Islet of Langerhans (tissue), 1 donor: ENCODE results near the gene MPHOSPH10.
"Not testable (repeated sequence)": the region's sequence is repeated elsewhere in the genome, so short reads cannot be mapped to it uniquely, and the experiment has no call there.

Experiments
- FAIRE-seq: peaks from one replicate; lab custom pipeline; 2011; peaks lifted over from hg19 to GRCh38; lab: Jason Lieb, UNC

The MPHOSPH10 gene, protein sequence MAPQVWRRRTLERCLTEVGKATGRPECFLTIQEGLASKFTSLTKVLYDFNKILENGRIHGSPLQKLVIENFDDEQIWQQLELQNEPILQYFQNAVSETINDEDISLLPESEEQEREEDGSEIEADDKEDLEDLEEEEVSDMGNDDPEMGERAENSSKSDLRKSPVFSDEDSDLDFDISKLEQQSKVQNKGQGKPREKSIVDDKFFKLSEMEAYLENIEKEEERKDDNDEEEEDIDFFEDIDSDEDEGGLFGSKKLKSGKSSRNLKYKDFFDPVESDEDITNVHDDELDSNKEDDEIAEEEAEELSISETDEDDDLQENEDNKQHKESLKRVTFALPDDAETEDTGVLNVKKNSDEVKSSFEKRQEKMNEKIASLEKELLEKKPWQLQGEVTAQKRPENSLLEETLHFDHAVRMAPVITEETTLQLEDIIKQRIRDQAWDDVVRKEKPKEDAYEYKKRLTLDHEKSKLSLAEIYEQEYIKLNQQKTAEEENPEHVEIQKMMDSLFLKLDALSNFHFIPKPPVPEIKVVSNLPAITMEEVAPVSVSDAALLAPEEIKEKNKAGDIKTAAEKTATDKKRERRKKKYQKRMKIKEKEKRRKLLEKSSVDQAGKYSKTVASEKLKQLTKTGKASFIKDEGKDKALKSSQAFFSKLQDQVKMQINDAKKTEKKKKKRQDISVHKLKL

DNA sequence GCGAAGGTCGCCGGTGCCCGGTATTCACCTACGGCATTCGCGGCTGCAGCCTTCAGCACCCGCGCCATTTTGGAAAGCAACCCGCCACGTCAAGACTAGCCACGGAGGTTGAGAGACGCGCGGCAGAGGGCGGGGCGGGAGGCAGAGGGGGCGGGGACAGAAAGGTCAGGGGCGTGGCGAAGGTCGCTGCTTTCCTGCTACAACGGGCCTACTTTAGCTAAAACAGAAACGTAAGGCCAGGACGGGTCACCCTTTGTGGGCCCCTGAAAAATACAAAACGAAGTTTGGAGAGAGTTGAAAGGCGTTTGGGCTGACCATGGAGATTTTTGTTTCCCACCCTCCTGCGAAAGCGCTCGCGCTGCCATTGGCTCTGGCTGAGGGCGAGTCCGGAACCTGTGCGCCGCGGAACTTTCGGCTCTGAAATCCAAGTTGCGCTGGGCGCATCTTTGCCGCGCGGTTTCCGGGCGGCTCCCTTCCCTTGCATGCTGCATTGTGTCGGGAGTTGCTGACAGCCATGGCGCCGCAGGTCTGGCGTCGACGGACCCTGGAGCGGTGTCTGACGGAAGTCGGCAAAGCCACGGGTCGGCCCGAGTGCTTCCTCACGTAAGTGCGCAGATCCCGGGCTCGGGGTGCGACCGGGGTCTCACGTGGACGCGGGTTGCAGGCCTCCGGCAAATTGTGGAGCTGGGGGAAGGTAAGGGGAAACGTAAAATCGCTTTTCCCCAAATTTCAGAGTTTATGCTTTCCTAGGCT lies at the start of gene MPHOSPH10, which contains the start of gene MCEE:
Gene MPHOSPH10, plus strand, starts transcription at position 483 of the 753 bp plus-strand sequence. Its CDS starts 32 bp downstream, at position 515.
Gene MCEE, minus strand, starts transcription at position 78 of the 753 bp plus-strand sequence. Its CDS starts 10 bp downstream, at position 68.
- FAIRE-seq = no peak

DNA sequence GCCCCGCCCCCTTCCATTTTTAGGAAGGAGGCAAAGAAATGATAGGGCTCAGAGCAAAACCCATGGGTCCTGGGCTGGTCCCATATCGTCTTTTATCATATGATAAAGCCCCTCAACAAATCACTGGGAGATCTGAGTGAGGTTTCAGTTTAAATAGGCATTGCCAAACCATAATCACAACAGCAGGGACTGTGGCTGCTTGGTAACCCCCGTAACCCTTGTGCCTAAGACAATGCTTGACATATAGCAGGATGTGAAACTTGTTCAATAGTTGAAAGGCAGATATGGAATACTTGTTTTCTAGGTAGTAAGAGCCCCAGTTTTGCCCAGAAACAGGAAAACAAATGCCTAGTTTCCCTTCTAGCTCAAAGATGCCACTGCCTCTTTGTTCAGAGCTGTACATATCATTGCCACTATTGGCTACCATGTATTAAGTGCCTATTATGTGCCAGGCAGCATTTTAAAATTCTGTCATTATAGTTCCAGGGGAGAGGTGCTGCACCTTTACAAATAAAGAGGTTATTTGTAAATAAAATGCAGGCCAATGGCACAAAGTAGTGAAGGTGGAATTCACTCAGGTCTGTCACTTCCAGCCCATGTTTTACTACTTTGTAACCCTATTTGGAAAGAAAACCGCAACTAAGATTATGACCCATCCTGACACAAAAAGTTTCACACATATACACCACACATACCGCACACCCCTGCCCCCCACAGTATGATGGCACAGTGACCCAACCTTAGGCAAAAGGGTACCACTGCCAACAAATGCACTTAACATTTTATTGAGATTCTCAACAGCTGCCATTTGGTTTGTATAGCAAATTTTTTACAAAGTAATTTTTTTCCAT lies 47.8 kb upstream of the MPHOSPH10 start:
- FAIRE-seq = no peak

DNA sequence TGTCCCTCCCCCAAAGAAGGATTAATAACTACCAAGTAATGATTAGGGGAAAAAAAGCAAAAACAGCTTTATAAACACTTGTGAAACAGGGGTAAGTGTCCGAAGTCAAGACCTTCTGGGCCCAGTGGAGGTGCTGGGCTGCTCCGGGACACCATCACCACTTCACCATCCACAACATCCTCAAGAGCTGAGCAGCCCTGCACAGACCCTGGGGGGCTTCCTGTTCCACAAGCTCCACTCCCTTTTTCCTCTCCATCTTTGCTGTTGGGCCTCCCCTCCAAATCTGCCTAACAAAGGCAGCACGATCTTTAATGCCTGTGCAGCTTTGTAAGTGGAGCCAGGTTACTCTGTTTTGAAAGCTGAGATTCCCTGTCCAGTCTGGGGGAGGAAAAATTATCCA lies 47.1 kb upstream of the MPHOSPH10 start:
- FAIRE-seq = not testable (repeated sequence)

DNA sequence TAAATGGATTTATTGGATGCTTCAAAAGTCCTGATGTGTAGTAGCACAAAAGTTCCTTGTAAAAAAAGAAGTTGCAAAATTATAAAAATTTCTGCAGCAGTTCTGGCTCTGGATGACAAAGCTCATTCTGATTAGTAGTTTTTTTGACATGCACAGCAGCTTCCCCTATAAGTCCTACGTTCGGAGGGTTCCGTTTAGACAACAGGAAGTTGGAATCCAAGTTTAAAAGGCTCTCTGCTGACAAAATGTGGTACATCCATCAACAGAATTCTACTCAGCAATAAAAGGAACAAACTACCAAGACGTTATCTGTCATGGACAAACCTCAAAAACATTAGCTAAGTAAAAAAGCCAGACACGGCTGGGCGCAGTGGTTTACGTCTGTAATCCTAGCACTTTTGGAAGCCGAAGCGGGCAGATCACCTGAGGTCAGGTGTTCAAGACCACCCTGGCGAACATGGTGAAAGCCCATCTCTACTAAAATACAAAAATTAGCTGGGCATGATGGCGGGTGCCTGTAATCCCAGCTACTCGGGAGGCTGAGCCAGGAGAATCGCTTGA lies 46.6 kb upstream of the MPHOSPH10 start:
- FAIRE-seq = not testable (repeated sequence)

DNA sequence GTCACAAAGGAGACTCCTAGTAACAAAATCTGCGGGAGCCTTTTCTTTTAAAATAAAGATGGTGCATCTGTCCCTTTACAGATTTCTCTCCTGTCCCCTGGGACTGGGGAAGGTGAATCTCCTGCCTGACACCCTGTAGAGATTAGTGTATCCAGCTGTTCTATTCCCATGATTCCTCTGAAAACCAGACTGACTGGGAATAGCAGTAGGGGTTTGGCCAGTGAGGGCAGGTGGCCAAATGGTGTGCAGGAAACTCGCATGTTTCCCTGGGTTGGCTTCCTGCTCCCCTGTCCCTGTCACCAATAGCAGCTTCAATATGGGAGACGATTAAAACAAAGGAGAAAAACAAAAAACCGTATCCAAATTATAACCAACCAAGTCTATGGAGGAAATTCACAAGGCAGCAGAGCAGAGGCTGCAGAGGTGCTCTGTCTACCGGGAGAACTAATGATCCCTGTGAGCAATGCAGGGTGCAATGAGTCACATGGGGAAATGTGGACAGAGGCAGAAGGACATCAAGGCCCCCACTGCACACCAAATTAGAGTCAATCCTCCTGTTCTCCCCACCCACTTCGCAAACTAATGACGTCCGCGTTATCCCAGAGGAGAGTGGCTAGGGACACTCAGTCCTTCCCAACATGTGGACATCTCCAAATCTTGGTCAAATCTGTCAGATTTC lies 45.0 kb upstream of the MPHOSPH10 start:
- not testable (repeated sequence) for FAIRE-seq

DNA sequence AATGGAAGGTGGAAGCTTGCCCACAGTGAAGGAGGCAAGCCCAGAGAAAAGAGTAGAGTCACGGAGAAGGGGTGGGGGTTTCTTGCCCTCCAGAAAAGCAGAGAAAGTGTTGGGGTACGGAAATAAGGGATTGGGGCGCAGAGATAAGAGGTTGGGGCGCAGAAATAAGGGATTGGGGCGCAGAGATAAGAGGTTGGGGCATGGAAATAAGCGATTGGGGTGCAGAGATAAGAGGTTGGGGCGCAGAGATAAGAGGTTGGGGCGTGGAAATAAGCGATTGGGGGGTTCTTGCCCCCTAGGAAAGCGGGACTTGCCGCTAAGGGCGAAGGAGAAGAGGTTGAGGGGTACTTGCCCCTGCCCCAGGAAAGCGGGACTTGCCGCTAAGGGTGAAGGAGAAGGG lies 41.0 kb upstream of the MPHOSPH10 start:
- FAIRE-seq = not testable (repeated sequence)

DNA sequence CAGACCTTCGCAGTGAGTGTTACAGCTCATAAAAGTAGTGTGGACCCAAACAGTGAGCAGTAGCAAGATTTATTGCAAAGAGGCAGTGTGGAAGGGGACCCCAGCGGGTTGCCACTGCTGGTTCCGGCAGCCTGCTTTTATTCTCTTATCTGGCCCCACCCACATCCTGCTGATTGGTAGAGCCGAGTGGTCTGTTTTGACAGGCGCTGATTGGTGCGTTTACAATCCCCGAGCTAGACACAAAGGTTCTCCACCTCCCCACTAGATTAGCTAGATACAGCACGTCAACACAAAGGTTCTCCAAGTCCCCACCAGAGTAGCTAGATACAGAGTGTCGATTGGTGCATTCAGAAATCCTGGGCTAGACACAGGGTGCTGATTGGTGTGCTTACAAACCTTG lies 38.6 kb upstream of the MPHOSPH10 start:
- FAIRE-seq = not testable (repeated sequence)

DNA sequence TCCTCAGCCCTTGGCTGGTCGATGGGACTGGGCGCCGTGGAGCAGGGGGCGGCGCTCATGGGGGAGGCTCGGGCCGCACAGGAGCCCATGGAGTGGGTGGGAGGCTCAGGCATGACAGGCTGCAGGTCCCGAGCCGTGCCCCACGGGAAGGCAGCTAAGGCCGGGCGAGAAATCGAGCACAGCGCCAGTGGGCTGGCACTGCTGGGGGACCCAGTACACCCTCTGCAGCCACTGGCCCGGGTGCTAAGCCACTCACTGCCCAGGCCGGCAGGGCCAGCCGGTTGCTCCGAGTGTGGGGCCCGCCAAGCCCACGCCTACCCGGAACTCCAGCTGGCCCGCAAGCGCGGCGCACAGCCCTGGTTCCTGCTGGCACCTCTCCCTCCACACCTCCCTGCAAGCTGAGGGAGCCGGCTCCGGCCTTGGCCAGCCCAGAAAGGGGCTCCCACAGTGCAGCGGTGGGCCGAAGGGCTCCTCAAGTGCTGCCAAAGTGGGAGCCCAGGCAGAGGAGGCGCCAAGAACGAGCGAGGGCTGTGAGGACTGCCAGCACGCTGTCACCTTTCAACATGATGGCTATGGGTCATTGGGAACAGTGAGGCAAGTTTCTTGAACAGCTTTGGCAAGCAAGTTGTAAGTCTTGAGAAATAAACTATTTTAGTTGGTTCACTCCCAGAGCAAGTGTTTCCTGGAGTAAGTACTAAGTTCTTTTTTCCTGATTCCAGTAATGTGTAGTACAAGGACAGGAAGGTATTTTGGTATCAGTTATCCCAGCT lies 37.8 kb upstream of the MPHOSPH10 start:
- not testable (repeated sequence) for FAIRE-seq

DNA sequence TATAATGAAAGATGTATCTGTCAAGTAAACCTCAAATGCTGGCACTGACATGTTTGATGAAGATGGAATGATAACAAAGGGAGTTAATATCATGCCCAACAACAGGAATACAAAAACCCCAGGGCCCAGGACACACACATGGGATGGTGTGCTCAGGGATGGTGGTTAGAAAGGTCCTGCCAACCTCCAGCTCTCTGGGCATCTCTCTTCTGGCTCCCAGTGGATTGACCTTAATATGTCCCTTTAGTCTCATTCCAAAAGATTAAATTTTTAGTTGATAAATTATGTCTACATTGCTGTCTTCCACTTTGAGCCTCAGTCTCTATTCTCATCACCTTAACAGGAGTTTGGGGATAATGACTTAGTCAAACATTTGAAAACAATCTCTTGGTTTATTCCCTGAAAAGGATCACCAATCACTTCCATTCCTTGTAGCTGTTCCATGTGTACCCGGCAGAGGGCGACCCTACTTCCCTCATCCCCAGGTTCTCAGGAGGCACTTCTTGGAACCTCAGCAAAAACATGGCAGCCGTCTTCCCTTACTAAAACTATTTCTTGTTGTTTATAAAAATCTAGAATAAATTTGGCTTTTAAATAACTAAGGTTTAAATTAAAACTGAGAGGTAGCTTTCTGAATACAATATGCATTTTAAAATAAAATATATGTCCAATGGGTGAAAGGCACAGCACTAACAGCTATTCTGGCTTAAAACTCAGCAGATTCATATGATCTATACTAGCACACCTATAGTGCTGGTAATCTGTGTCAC lies 30.1 kb upstream of the MPHOSPH10 start:
- peak; percentile 81 for FAIRE-seq

DNA sequence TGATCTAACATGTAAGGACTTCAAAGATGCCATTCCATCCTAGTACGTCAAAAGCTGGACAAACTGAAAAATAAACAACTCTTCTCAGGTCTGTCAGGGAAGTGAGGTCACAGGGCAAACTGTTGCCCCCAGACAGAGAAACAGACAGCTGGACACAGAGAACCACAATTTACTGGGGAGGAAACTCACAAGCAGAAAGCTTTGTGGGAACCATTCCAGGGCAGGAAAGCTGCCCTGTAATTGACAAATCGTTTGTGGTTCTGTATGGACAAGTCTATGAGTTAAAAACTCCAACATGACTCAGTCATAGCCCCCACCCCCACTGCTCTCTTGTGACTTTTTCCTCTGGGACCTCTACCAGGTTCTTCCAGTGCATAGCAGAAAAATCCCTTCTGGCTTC lies 28.8 kb upstream of the MPHOSPH10 start:
- no peak for FAIRE-seq

DNA sequence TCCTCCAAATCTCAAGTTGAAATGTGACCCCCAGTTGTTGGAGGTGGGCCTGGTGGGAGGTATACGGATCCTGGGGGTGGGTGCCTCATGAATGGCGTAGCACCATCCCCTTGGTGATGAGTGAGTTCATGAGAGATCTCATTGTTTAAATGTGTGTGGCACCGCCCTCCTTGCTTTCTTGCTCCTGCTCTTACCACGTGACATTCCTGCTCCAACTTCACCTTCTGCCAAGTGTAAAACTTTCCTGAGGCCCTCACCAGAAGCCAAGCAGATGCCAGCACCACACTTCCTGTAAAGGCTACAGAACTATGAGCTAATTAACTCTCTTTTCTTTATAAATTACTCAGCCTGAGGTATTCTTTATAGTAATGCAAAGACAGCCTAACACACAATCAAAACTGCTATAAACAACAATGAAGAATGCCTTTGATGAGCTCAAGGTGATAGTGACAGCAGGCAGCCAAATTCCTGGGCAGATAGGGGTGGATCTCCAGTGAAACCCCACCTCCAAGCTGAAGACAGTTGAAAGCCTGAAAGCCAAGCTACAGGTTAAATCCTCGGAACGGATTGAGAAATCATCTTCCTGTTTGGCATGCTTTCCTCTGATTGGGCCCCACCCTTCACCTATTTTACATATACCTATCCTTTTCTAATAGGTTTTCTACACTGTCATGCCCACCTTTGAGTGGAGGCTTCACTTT lies 27.3 kb upstream of the MPHOSPH10 start:
- no peak for FAIRE-seq

DNA sequence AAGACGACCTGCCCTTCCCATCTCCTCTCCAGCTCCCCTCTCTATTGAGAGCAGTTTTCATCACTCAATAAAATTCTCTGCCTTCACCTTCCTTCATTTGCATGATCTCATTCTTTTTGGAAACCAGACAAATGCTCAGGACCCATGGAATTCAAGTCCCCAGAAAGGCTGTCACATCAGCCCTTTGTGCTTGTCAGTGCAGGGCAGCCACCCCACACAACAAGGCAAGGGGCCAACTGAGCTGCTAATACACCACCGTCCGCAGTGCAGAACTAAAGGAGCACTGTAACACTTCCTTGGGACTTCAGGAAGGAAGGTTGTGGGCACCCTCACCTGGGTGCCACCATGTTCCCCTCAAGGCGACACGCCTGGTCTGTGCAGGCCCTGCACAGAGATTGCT lies 26.6 kb upstream of the MPHOSPH10 start:
- FAIRE-seq = no peak

DNA sequence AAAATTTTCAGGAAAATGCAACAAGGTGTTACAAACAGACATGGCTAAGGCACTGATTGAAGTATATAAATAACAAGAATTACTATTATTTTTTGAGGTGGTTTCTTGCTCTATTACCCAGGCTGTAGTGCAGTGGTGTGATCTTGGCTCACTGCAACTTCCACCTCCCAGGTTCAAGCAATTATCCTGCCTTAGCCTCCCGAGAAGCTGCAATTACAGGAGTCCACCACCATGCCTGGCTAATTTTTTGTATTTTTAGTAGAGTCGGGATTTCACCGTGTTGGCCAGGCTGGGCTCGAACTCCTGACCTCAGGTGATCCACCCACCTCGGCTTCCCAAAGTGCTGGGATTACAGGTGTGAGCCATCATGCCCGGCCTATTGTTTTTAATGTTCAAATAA lies 24.0 kb upstream of the MPHOSPH10 start:
- not testable (repeated sequence) for FAIRE-seq

DNA sequence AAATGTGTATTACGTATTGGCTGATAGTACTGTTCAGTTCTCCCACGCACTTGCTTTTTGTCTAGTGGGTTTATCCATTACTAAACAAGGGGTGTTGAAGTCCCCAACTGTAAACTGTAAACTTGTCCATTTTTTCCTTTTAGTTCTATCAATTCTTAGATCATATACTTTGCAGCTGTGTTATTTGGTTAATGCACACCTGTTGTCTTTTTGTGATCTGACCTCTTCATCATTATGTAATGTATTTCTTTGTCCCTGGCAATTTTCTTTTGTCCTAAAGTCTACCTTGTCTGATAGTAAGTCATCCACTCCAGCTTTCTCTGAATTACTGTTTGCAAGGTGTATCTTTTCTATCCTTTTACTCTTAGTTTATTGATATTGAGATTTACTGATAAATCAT lies 22.3 kb upstream of the MPHOSPH10 start:
- FAIRE-seq = no peak

DNA sequence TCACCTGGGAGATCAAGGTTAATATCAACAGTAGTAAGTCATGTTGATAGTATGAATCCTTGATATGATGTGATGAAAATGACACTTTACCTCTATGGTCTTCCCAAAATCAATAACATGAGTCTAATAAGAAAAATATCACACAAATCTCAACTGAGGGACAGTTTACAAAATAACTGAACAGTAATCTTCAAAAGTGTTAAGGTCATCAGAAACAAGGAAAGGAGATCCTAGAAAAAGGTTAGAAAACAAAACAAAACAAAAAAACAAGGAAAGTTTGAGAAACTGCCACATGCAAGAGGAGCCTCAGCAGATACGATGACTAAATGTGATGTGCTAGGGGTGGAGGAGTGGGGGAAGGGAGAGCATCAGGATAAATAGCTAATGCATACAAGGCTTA lies 16.6 kb upstream of the MPHOSPH10 start:
- no peak for FAIRE-seq

DNA sequence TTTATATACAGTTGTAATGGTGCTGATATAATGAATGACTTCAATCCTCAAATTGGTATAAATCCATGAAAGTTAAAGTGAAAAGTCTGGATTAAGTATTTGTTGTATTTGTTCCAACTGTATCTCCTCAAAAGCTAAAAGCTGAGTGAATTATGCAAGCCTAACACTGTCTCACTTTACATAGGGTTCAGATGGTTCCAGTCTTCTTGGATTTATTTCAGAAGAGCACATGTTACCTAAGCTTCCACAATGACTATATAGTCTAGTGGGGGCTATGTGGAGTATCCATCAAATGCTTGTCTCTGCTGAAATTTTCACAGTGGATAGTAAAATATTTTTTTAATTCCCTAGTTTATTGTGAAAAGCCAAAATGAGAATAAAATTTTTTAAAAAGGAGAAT lies 13.4 kb upstream of the MPHOSPH10 start:
- no peak for FAIRE-seq

DNA sequence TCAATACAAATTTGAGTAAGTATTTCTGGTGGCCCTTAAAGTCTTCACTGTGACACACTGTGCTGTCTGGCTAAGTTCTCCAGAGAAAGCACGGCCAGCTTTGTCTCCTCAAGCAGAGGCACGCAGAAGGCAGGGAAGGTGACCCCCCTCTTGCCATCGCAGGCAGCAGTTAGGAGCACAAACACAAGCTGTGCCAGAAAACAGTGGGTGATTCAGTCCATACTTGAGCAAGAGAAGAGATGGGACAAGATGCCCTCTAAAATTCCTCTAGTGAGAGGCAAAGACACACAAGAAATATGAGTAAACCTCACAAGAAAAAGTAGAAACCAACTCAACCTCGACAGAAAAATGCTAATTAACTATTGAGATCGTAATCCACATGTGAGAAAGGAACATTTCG lies 10.2 kb upstream of the MPHOSPH10 start:
- FAIRE-seq = no peak

DNA sequence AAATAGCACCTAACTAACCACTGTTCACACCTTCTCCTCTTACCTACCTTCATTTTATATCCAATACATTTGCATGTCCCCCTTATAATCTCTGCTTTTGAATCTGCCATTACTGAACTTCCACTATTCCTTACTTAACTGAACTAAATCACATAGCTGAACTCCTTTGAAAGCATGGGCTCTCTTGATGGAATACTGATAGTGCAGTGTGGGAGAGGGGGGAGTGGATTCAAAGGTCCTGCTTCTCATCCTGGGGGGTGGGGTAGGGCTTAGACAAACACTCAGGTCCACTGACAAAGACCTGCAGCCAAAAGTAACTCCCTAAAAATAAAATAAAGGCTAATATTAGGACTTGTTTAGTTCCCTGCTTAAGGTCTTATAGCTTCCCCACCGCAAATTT lies 9.0 kb upstream of the MPHOSPH10 start:
- no peak for FAIRE-seq
